Measurements from ENCODE around the gene FARP1. TPM values are rescaled to one million over a fixed set of nuclear protein-coding genes. Genes with fewer than 3 reads are reported as not detected.

Gene FARP1
- total and polyA plus RNA-seq, 7 donors, result 6.9 to 96.4 (median 32.9) TPM

DNA sequence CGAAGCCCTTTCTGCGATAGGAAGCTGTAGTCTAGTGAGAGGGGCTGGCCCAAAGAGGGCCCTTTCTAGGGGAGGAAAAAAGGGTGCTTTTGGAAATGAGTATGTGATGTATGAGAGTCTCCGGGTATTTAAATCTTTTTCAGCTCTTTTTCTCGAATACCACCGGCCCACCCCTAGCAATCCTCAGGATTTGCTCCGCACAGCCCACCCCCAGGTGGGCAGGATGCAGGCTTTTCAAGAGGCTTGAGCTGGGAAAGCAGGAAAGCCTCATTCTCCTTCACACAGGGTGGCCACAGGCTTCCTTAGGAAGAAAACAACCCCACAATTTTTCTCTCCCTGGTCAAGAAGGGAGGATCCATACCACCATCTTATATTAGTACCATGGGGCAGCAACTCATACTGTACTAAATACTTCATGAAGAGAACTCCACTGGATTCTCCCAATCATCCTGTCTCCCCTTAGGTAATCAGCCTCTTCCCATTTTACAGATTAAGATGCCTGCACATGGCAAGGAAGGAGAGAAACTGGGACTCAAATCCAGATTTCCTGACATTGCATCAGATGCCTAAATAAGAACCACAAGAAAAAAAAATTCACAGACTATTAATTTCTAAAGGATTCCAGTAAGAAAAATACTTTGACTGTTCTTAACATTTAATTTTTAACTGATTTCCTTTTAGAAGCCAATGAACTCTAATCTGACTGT lies 349.6 kb downstream of the FARP1 start:
- no peak overlapping the region for H3K4me3 ChIP-seq
- TF ChIP-seq POLR2AphosphoS5 (IDR thresholded peaks at IDR 0.05), result no peak
- no peak for TF ChIP-seq POLR2A (IDR thresholded peaks at IDR 0.05)
- no peak for TF ChIP-seq EP300 (IDR thresholded peaks at IDR 0.05)
- TF ChIP-seq, protein P1, sequence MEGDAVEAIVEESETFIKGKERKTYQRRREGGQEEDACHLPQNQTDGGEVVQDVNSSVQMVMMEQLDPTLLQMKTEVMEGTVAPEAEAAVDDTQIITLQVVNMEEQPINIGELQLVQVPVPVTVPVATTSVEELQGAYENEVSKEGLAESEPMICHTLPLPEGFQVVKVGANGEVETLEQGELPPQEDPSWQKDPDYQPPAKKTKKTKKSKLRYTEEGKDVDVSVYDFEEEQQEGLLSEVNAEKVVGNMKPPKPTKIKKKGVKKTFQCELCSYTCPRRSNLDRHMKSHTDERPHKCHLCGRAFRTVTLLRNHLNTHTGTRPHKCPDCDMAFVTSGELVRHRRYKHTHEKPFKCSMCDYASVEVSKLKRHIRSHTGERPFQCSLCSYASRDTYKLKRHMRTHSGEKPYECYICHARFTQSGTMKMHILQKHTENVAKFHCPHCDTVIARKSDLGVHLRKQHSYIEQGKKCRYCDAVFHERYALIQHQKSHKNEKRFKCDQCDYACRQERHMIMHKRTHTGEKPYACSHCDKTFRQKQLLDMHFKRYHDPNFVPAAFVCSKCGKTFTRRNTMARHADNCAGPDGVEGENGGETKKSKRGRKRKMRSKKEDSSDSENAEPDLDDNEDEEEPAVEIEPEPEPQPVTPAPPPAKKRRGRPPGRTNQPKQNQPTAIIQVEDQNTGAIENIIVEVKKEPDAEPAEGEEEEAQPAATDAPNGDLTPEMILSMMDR (IDR thresholded peaks at IDR 0.05), result no peak
- intact Hi-C loops (cut with DNase I), result no loop called here
- H3K27me3 ChIP-seq, result no peaks in the 10 kb centered on the region
- H3K27ac ChIP-seq, result peak overlapping the region; percentile 34 to 84 (median 68)
- peaks cover 0 to 100% (median 92%) of the 10 kb centered on the region in 4 donors for H3K4me1 ChIP-seq
- no peaks in the 10 kb centered on the region for H3K36me3 ChIP-seq
- WGBS, 2 donors, result 90 to 96% methylated on average over 6 of the region's 6 CpGs
- no peak for DNase-seq
- no peaks in the 10 kb centered on the region for H3K9me3 ChIP-seq

DNA sequence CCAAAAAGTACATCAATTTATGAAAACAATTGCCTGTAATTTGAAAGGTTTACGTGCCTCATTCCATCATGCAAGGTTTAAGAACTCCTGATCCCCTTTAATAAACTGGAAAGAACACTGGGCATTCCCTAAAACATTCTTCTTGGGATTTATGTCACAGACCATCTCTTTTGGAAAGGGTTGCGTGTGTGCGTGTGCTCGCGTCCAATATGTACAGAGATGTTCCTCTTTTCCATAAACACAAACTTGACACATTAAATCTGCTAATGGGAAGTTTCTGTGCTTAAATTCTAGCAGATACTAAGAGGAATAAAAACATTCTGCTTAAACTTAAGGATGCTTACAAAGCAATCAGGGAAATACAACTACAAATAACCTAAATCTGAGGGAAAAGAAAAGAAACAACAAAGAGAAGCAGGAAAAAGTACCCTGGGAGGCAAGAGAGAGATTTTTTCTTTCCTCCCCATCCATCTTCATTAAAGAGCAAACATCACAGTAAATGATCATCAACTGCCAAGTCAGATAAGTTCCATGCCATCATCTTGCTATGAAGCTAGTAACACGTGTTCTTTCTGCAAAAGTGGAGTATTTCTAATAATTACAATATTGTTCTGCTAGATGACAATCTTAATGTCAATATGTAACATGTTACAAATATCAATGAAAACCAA lies 350.3 kb downstream of the FARP1 start:
- intact Hi-C loops (cut with DNase I), result no loop called here
- Histone ChIP-seq H3K36me3 (no peaks in the 10 kb centered on the region), H3K9me3 (no peaks in the 10 kb centered on the region), H3K4me1 (peaks cover 0 to 99% (median 89%) of the 10 kb centered on the region in 4 donors), H3K27me3 (no peaks in the 10 kb centered on the region), H3K27ac (peak overlapping the region; percentile 34 to 84 (median 68)), H3K4me3 (no peak overlapping the region)
- WGBS, 2 donors, result 75 to 83% methylated on average over 6 of the region's 6 CpGs
- TF ChIP-seq POLR2AphosphoS5 (IDR thresholded peaks at IDR 0.05) (peak; percentile 41 to 75 (median 51)), EP300 (IDR thresholded peaks at IDR 0.05) (peak in 3 of 4 donors; percentile 69 to 84 (median 79)), POLR2A (IDR thresholded peaks at IDR 0.05) (no peak)
- no peak for DNase-seq

DNA sequence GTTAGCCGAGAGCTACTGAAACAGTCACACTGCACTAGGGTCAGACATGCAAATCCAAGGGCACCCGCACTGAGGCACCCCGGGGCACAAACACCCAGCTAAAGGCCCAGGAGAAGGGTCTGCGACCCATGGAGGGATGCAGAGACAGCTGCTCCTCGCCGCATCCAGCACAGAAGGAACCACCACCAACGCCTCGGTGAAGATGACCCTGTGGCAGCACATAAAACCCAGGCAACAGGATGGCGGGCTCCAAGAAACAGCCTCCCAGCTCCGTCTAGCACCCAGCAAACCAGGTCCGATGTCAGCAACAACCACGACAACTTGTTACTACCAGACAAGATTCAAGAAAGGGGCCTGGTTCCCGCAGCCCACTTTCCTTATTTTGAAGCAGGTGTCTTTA lies 351.9 kb downstream of the FARP1 start:
- 95 to 97% methylated on average over 13 of the region's 13 CpGs for WGBS, 2 donors
- no peak overlapping the region for H3K4me3 ChIP-seq
- no peak for DNase-seq
- intact Hi-C loops (cut with DNase I), result loop anchor here (5.0 kb wide), 1 partner anchor 83 kb away; the partner anchor contains the start of gene STK24
- TF ChIP-seq, protein P1 (IDR thresholded peaks at IDR 0.05), result no peak
- no peak for TF ChIP-seq POLR2AphosphoS5 (IDR thresholded peaks at IDR 0.05)
- no peak for TF ChIP-seq EP300 (IDR thresholded peaks at IDR 0.05)
- peaks cover 0 to 90% (median 73%) of the 10 kb centered on the region in 4 donors for H3K4me1 ChIP-seq
- peak overlapping the region; percentile 77 to 84 (median 80) for H3K27ac ChIP-seq
- no peaks in the 10 kb centered on the region for H3K27me3 ChIP-seq
- H3K9me3 ChIP-seq, result no peaks in the 10 kb centered on the region
- peaks cover 0 to 4% (median 0%) of the 10 kb centered on the region in 4 donors for H3K36me3 ChIP-seq

DNA sequence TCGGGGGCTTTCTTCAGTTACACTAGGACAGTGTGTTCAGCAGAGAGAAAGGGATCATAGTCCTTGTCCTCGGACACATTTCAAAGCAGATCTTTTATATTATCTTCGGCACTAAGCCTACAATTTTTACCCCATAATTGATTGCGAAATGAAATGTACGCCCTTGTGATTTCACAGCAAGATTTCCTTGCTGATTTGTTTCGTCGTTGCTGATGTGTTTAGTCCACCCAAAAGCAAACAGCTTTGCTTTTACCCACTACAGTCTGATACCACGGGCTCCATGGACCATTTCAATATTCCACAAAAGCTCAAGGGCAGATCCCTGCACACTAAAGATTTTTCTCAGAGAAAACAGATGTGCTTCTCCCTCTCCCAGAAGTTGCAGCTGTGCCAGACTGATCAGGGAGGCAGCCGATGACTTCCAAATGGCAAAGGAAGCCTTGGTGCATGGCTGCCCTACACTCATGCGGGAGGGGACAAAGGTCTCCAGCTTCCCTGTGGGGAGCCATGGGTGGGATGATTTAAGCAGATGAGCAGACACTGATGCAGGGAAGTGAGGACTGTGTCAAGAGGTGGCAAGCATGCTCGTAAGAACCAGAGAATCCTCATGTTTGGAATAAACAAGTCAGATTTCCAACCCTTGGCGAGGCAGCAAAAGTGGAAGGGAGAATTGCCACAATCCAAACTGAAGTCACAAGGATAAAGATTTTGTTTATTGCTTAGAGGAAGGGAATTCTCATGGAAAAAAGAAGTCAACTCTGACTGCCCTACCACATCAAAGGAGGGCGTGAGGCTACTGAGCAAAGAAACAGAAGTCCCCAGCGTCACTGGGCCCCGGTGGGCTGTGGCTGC lies 353.0 kb downstream of the FARP1 start:
- TF ChIP-seq POLR2AphosphoS5 (IDR thresholded peaks at IDR 0.05), result peak in 3 of 4 donors; percentile 33 to 54 (median 51)
- TF ChIP-seq EP300 (IDR thresholded peaks at IDR 0.05), result peak in 1 of 4 donors; percentile 19
- no peak for TF ChIP-seq POLR2A (IDR thresholded peaks at IDR 0.05)
- TF ChIP-seq, protein P1 (IDR thresholded peaks at IDR 0.05), result no peak
- 67 to 70% methylated on average over 15 of the region's 15 CpGs for WGBS, 2 donors

More for the DNA sequence above, 353.0 kb downstream of the FARP1 start:
- H3K9me3 ChIP-seq, result no peaks in the 10 kb centered on the region
- peak overlapping the region in 1 of 4 donors; percentile 13 for H3K4me3 ChIP-seq
- peak; percentile 87 for DNase-seq
- intact Hi-C loops (cut with DNase I), result loop anchor here (5.0 kb wide), 1 partner anchor 81 kb away; the partner anchor contains the start of gene STK24
- no peaks in the 10 kb centered on the region for H3K27me3 ChIP-seq
- peaks cover 0 to 81% (median 62%) of the 10 kb centered on the region in 4 donors for H3K4me1 ChIP-seq
- peaks cover 0 to 4% (median 0%) of the 10 kb centered on the region in 4 donors for H3K36me3 ChIP-seq
- H3K27ac ChIP-seq, result peak overlapping the region; percentile 77 to 84 (median 80)

Measured in sigmoid colon (tissue), 7 donors.